Lower lobe of right lung (tissue), 2 donors: Measurements from ENCODE around the gene WSB2. TPM values are rescaled to one million over a fixed set of nuclear protein-coding genes. Genes with fewer than 3 reads are reported as not detected.
A peak's percentile ranks its signal among the peaks of the same experiment; 100 is the strongest.

ENCODE experiments used
- ATAC-seq, 2 donors: fragments of 200-7000 bp; cut with Tn5 transposase; one replicate each; pipeline ENCODE4 v1.9.1; 2020 to 2022; ENCODE audit warnings: mild to moderate bottlenecking in 2 of 2, moderate library complexity in 2 of 2
- DNase-seq: peaks from one replicate; pipeline ENCODE4 v3.0.0-alpha.2; 2020
- H3K27ac ChIP-seq: fragments of 200-600 bp; one replicate; pipeline ENCODE4 v1.8.0; 2022
- H3K27me3 ChIP-seq: fragments of 200-600 bp; one replicate; pipeline ENCODE4 v1.8.0; 2022; ENCODE audit warnings: low read depth
- H3K36me3 ChIP-seq: fragments of 200-600 bp; one replicate; pipeline ENCODE4 v1.8.0; 2022; ENCODE audit warnings: mild to moderate bottlenecking
- H3K4me1 ChIP-seq: fragments of 200-600 bp; one replicate; pipeline ENCODE4 v1.8.0; 2022
- H3K4me3 ChIP-seq: fragments of 200-600 bp; one replicate; pipeline ENCODE4 v1.8.0; 2022; ENCODE audit warnings: mild to moderate bottlenecking
- H3K9me3 ChIP-seq: fragments of 200-600 bp; one replicate; pipeline ENCODE4 v1.8.0; 2022
- intact Hi-C: fragments of 100-400 bp; cut with DNase I; formaldehyde crosslinking; loops from one replicate; pipeline ENCODE4 v1.11.0; 2022
- total RNA-seq: library from RNA; stranded (reverse); fragmentation: NEBNext Ultra II Directional; extraction: Animal tissue kit (Norgen Biotek cat#: 25700); gene quantifications from one replicate; pipeline ENCODE4 v1.2.1, GENCODE V29; 2021
- TF ChIP-seq, protein P1 (sequence below): fragments of 200-600 bp; IDR thresholded peaks from one replicate; pipeline ENCODE4 v1.8.0; 2022; ENCODE audit warnings: antibody characterized with exemption, mild to moderate bottlenecking
- donor health status: DM: no; HTN: yes; CAD: no; lungs with severe emphysema.

WSB2 gene
- total RNA-seq, 1 donor from 2014 or later, result 75.1 TPM

- Histone ChIP-seq H3K4me3 (peak overlapping the region; percentile 89), H3K27ac (peak overlapping the region; percentile 85), H3K4me1 (peaks cover 18% of the 10 kb centered on the region), H3K27me3 (no peaks in the 10 kb centered on the region), H3K36me3 (peaks cover 5% of the 10 kb centered on the region), H3K9me3 (no peaks in the 10 kb centered on the region)
- ATAC-seq (peak; percentile 27 to 47), DNase-seq (no peak)
- TF ChIP-seq, protein P1, sequence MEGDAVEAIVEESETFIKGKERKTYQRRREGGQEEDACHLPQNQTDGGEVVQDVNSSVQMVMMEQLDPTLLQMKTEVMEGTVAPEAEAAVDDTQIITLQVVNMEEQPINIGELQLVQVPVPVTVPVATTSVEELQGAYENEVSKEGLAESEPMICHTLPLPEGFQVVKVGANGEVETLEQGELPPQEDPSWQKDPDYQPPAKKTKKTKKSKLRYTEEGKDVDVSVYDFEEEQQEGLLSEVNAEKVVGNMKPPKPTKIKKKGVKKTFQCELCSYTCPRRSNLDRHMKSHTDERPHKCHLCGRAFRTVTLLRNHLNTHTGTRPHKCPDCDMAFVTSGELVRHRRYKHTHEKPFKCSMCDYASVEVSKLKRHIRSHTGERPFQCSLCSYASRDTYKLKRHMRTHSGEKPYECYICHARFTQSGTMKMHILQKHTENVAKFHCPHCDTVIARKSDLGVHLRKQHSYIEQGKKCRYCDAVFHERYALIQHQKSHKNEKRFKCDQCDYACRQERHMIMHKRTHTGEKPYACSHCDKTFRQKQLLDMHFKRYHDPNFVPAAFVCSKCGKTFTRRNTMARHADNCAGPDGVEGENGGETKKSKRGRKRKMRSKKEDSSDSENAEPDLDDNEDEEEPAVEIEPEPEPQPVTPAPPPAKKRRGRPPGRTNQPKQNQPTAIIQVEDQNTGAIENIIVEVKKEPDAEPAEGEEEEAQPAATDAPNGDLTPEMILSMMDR, result no peak
- intact Hi-C loops, result no loop called here
These were observed 42.2 kb upstream of the WSB2 start for GRCh38 chr12:118103201-118103600.

DNA sequence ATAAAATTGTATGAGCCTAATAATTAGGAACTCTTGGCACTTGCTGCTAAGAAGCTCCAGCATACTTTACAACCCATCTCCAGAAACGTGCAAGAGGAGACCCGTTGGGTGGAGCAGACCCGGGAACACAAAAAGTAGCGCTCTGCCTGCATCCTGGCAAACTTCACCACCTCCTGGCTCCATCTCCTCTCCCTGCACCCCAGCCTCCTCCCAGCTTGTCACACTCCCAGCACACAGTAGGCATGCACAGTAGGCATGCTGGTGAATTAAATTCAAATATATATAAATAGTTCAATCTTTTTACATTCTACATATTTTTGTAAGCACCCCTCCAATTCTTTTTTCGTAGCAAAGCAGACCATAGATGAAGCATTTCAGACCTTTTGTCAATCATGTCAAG lies 41.6 kb upstream of the WSB2 start:
- DNase-seq (no peak), ATAC-seq (no peak)
- Histone ChIP-seq H3K4me3 (peak overlapping the region; percentile 89), H3K27ac (peak overlapping the region; percentile 85), H3K9me3 (no peaks in the 10 kb centered on the region), H3K27me3 (no peaks in the 10 kb centered on the region), H3K4me1 (peaks cover 18% of the 10 kb centered on the region), H3K36me3 (peaks cover 5% of the 10 kb centered on the region)
- TF ChIP-seq, protein P1, result no peak
- intact Hi-C loops, result no loop called here

DNA sequence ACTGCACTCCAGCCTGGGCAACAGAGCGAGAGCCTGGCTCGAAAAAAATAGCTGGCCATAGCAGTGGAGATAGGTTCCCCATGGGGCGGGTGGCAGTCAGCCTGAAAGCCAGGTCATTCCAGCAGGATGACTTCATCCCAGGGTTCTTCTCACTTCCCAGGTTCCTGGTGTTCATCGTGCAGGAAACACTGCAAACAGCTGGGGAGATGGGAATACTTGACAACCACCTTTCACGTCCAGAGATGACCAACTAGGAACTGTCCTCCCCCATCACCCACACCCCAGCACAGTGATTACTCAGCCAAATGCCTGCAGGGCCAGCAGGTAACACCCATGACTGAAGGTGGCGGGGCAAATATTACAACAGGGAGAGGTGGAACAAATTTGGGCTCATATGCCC lies 41.1 kb upstream of the WSB2 start:
- TF ChIP-seq, protein P1, result no peak
- intact Hi-C loops, result no loop called here
- Histone ChIP-seq H3K4me3 (no peak overlapping the region), H3K27ac (no peak overlapping the region), H3K4me1 (peaks cover 18% of the 10 kb centered on the region), H3K27me3 (no peaks in the 10 kb centered on the region), H3K36me3 (peaks cover 5% of the 10 kb centered on the region), H3K9me3 (no peaks in the 10 kb centered on the region)
- no peak for ATAC-seq
- no peak for DNase-seq

GRCh38 chr12:118101051-118101450 lies 40.1 kb upstream of the WSB2 start:
- intact Hi-C loops, result no loop called here

GRCh38 chr12:118098911-118099671 lies 38.1 kb upstream of the WSB2 start:
- Histone ChIP-seq H3K4me3 (no peak overlapping the region), H3K4me1 (peaks cover 9% of the 10 kb centered on the region), H3K27ac (no peak overlapping the region), H3K36me3 (peaks cover 5% of the 10 kb centered on the region), H3K9me3 (no peaks in the 10 kb centered on the region), H3K27me3 (no peaks in the 10 kb centered on the region)
- DNase-seq, result no peak
- intact Hi-C loops, result no loop called here
- no peak for ATAC-seq
- TF ChIP-seq, protein P1, result no peak

More at GRCh38 chr12:118101051-118101450, 40.1 kb upstream of the WSB2 start:
- ATAC-seq (no peak), DNase-seq (no peak)
- H3K27me3 ChIP-seq, result no peaks in the 10 kb centered on the region
- TF ChIP-seq, protein P1, result no peak
- H3K27ac ChIP-seq, result no peak overlapping the region
- no peaks in the 10 kb centered on the region for H3K9me3 ChIP-seq
- H3K36me3 ChIP-seq, result peaks cover 5% of the 10 kb centered on the region
- peaks cover 18% of the 10 kb centered on the region for H3K4me1 ChIP-seq
- no peak overlapping the region for H3K4me3 ChIP-seq
